IMR-90 (cell line): ENCODE measurements around the gene USP53. TPM values are rescaled to one million over a fixed set of nuclear protein-coding genes. Genes with fewer than 3 reads are reported as not detected.
A peak's percentile ranks its signal among the peaks of the same experiment; 100 is the strongest.

Experiments
- ATAC-seq: fragments of 200-7000 bp; cut with Tn5 transposase; 2 replicates; pipeline ENCODE4 v1.9.1; 2020; ENCODE audit warnings: low read depth, mild to moderate bottlenecking, moderate library complexity
- BruUV-seq: library from RNA; stranded (reverse); fragments of 400-500 nt; replicated peaks from 2 replicates; lab custom pipeline; 2021; lab: Mats Ljungman, UMichigan
- CTCF ChIA-PET: fragments of 300-600 bp; formaldehyde crosslinking; extraction: SDS; loops from one replicate; lab custom pipeline; 2021; ENCODE audit warnings: antibody characterized with exemption; lab: Yijun Ruan, JAX
- POLR2A ChIA-PET: fragments of 300-600 bp; sonication (Branson Sonifier 250); formaldehyde crosslinking; loops from one replicate; lab custom pipeline; 2022; ENCODE audit warnings: antibody characterized with exemption; ENCODE audit not compliant: unreplicated experiment; lab: Charles Lee
- DNase-seq: peaks from one replicate; pipeline ENCODE4 v3.0.0; 2013
- H2AFZ ChIP-seq: replicated peaks from 2 replicates; pipeline ENCODE3; 2013; ENCODE audit warnings: low read length, mild to moderate bottlenecking; ENCODE audit not compliant: poor library complexity
- H2AK5ac ChIP-seq: 2 replicates; pipeline ENCODE4 v1.6.1; 2013; ENCODE audit warnings: low read depth, low read length, inconsistent platforms
- H2AK9ac ChIP-seq: replicated peaks from 2 replicates; pipeline ENCODE3; 2013; ENCODE audit warnings: mild to moderate bottlenecking, low read depth, low read length, moderate library complexity; ENCODE audit not compliant: poor library complexity
- H2BK120ac ChIP-seq: 2 replicates; pipeline ENCODE4 v1.6.1; 2013; ENCODE audit warnings: low read depth, low read length, inconsistent platforms
- H2BK15ac ChIP-seq: 3 replicates; pipeline ENCODE4 v1.6.1; 2013; ENCODE audit warnings: low read depth, low read length, inconsistent platforms
- H2BK20ac ChIP-seq: 2 replicates; pipeline ENCODE4 v1.6.1; 2013; ENCODE audit warnings: low read depth, mild to moderate bottlenecking, inconsistent platforms, low read length, moderate library complexity
- H2BK5ac ChIP-seq: 2 replicates; pipeline ENCODE4 v1.6.1; 2013; ENCODE audit warnings: mild to moderate bottlenecking, low read depth, low read length, inconsistent platforms; ENCODE audit not compliant: poor library complexity, severe bottlenecking
- H3K14ac ChIP-seq: replicated peaks from 2 replicates; pipeline ENCODE4 v1.6.1; 2013; ENCODE audit warnings: low read depth, low read length, inconsistent platforms
- H3K18ac ChIP-seq: 2 replicates; pipeline ENCODE4 v1.6.1; 2013; ENCODE audit warnings: low read depth, low read length, control low read depth
- H3K23ac ChIP-seq: 2 replicates; pipeline ENCODE4 v1.6.1; 2013; ENCODE audit warnings: low read depth, low read length, inconsistent platforms
- H3K27ac ChIP-seq: 2 replicates; pipeline ENCODE4 v1.5.1; 2013; ENCODE audit warnings: mild to moderate bottlenecking, control low read depth, low read length; ENCODE audit not compliant: insufficient read depth
- H3K27me3 ChIP-seq: 2 replicates; pipeline ENCODE4 v1.6.1; 2013; ENCODE audit warnings: low read length; ENCODE audit not compliant: control insufficient read depth, insufficient read depth
- H3K36me3 ChIP-seq: 2 replicates; pipeline ENCODE4 v1.6.1; 2013; ENCODE audit warnings: low read length, mixed read lengths; ENCODE audit not compliant: control insufficient read depth, insufficient read depth
- H3K4ac ChIP-seq: 2 replicates; pipeline ENCODE4 v1.6.1; 2013; ENCODE audit warnings: low read depth, low read length, inconsistent platforms
- H3K4me1 ChIP-seq: 2 replicates; pipeline ENCODE4 v1.6.1; 2013; ENCODE audit warnings: low read length, mixed read lengths; ENCODE audit not compliant: control insufficient read depth, insufficient read depth
- H3K4me2 ChIP-seq: 2 replicates; pipeline ENCODE4 v1.6.1; 2013; ENCODE audit warnings: low read depth, mild to moderate bottlenecking, control low read depth, low read length, moderate library complexity
- H3K4me3 ChIP-seq: 2 replicates; pipeline ENCODE4 v1.5.1; 2013; ENCODE audit warnings: low read depth, mild to moderate bottlenecking, control low read depth, low read length, moderate library complexity; ENCODE audit not compliant: insufficient read depth
- H3K56ac ChIP-seq: 2 replicates; pipeline ENCODE4 v1.6.1; 2013; ENCODE audit warnings: low read length, inconsistent platforms; ENCODE audit not compliant: insufficient read depth; ENCODE audit errors: extremely low read depth
- H3K79me1 ChIP-seq, 2 experiments: 2 replicates each; pipeline ENCODE4 v1.6.1; 2013; ENCODE audit warnings: low read length in 2 of 2, inconsistent platforms in 1 of 2, low read depth in 1 of 2
- H3K9ac ChIP-seq: 2 replicates; pipeline ENCODE4 v1.6.1; 2013; ENCODE audit warnings: low read depth, low read length, control low read depth
- H3K9me1 ChIP-seq: 2 replicates; pipeline ENCODE4 v1.6.1; 2013; ENCODE audit warnings: low read length, inconsistent platforms; ENCODE audit not compliant: insufficient read depth
- H3K9me3 ChIP-seq: 2 replicates; pipeline ENCODE4 v1.6.1; 2013; ENCODE audit warnings: low read length; ENCODE audit not compliant: control insufficient read depth, insufficient read depth
- H4K20me1 ChIP-seq: 2 replicates; pipeline ENCODE4 v1.6.1; 2013; ENCODE audit warnings: low read length, inconsistent platforms; ENCODE audit not compliant: insufficient read depth
- H4K5ac ChIP-seq: 2 replicates; pipeline ENCODE4 v1.6.1; 2013; ENCODE audit warnings: mild to moderate bottlenecking, low read depth, low read length, control low read depth
- H4K8ac ChIP-seq, 2 experiments: 2 replicates each; pipeline ENCODE4 v1.6.1; 2013; ENCODE audit warnings: low read depth in 2 of 2, low read length in 2 of 2, control low read depth in 1 of 2, inconsistent platforms in 1 of 2
- H4K91ac ChIP-seq: 2 replicates; pipeline ENCODE4 v1.6.1; 2013; ENCODE audit warnings: low read depth, low read length, inconsistent platforms; ENCODE audit not compliant: insufficient read depth
- BHLHE40 ChIP-seq: fragments of 150-350 bp; IDR thresholded peaks from 2 replicates; pipeline ENCODE4 v1.6.1; 2016; ENCODE audit warnings: mild to moderate bottlenecking, low read depth, low read length
- CEBPB ChIP-seq: IDR thresholded peaks from 2 replicates; pipeline ENCODE4 v1.6.1; 2012; ENCODE audit warnings: low read depth, low read length, improper control_type of control experiment
- CTCF ChIP-seq: conservative IDR thresholded peaks from 2 replicates; pipeline ENCODE4 v1.5.1; 2012; ENCODE audit warnings: mild to moderate bottlenecking, low read depth, low read length, improper control_type of control experiment
- FOS ChIP-seq: fragments of 150-350 bp; IDR thresholded peaks from 2 replicates; pipeline ENCODE4 v1.6.1; 2016; ENCODE audit warnings: low read depth, low read length
- MAFK ChIP-seq: IDR thresholded peaks from 2 replicates; pipeline ENCODE4 v1.6.1; 2012; ENCODE audit warnings: low read depth, low read length, improper control_type of control experiment
- MAZ ChIP-seq: IDR thresholded peaks from 2 replicates; pipeline ENCODE4 v1.6.1; 2012; ENCODE audit warnings: low read depth, mild to moderate bottlenecking, low read length, improper control_type of control experiment, moderate library complexity, borderline replicate concordance
- MXI1 ChIP-seq: IDR thresholded peaks from 2 replicates; pipeline ENCODE4 v1.6.1; 2012; ENCODE audit warnings: low read depth, mild to moderate bottlenecking, low read length, moderate library complexity, borderline replicate concordance
- NFE2L2 ChIP-seq: fragments of 150-350 bp; IDR thresholded peaks from 2 replicates; pipeline ENCODE4 v1.6.1; 2016; ENCODE audit warnings: low read depth, mild to moderate bottlenecking, low read length
- POLR2A ChIP-seq: IDR thresholded peaks from 2 replicates; pipeline ENCODE4 v1.6.1; 2012; ENCODE audit warnings: mild to moderate bottlenecking, low read depth, low read length
- RAD21 ChIP-seq: IDR thresholded peaks from 2 replicates; pipeline ENCODE4 v1.6.1; 2012; ENCODE audit warnings: low read length, improper control_type of control experiment
- RCOR1 ChIP-seq: IDR thresholded peaks from 2 replicates; pipeline ENCODE4 v1.6.1; 2012; ENCODE audit warnings: mild to moderate bottlenecking, low read length, improper control_type of control experiment; ENCODE audit not compliant: insufficient replicate concordance
- RFX5 ChIP-seq: IDR thresholded peaks from 2 replicates; pipeline ENCODE4 v1.8.0; 2012; ENCODE audit warnings: low read depth, mild to moderate bottlenecking, low read length, moderate library complexity
- SMC3 ChIP-seq: fragments of 150-350 bp; IDR thresholded peaks from 2 replicates; pipeline ENCODE4 v1.6.1; 2016; ENCODE audit warnings: low read depth, mild to moderate bottlenecking, antibody characterized with exemption, low read length, moderate library complexity
- WGBS, 2 experiments: methylation state at CpG; one replicate each; pipeline versions ENCODE4 v1.1.5 to v1.1.7; 2013; ENCODE audit warnings: missing lambda C conversion rate in 2 of 2; ENCODE audit not compliant: insufficient read length in 1 of 2; ENCODE audit errors: extremely low coverage in 2 of 2; 5-methylcytosine and 5-hydroxymethylcytosine counted together
- dilution Hi-C: fragments of 300-500 bp; cut with HindIII; formaldehyde crosslinking; loops from one replicate; pipeline ENCODE4 v1.14.3; 2018; ENCODE audit warnings: low sequenced_read_pairs; ENCODE audit not compliant: unreplicated experiment
- in situ Hi-C: fragments of 300-500 bp; cut with MboI; formaldehyde crosslinking; loops from 3 replicates; pipeline ENCODE4 v1.14.3; 2019; ENCODE audit warnings: low sequenced_read_pairs, inconsistent platforms, mixed read lengths
- intact Hi-C: fragments of 100-400 bp; cut with micrococcal nuclease; formaldehyde crosslinking; loops from 2 replicates; pipeline ENCODE4 v1.10.0; 2022
- polyA plus RNA-seq, 3 experiments: library from polyadenylated mRNA; depleted of rRNA; stranded (reverse); fragments of >200 nt; gene quantifications; 2 replicates each; pipeline ENCODE4 v1.2.3, GENCODE V29; 2012; ENCODE audit warnings: low replicate concordance in 1 of 3
- total RNA-seq: library from RNA; depleted of rRNA; stranded (reverse); fragments of >200 nt; gene quantifications from 2 replicates; pipeline ENCODE4 v1.2.3, GENCODE V29; 2012
- TF ChIP-seq, protein P1 (sequence below): fragments of 150-350 bp; IDR thresholded peaks from 2 replicates; pipeline ENCODE4 v1.6.1; 2017; ENCODE audit warnings: mild to moderate bottlenecking, antibody characterized with exemption, low read length, low read depth

Gene USP53
- total and polyA plus RNA-seq, 2 of the 4 experiments (the other 2 are of a cell fraction) = 11.2 to 24.0 TPM

DNA sequence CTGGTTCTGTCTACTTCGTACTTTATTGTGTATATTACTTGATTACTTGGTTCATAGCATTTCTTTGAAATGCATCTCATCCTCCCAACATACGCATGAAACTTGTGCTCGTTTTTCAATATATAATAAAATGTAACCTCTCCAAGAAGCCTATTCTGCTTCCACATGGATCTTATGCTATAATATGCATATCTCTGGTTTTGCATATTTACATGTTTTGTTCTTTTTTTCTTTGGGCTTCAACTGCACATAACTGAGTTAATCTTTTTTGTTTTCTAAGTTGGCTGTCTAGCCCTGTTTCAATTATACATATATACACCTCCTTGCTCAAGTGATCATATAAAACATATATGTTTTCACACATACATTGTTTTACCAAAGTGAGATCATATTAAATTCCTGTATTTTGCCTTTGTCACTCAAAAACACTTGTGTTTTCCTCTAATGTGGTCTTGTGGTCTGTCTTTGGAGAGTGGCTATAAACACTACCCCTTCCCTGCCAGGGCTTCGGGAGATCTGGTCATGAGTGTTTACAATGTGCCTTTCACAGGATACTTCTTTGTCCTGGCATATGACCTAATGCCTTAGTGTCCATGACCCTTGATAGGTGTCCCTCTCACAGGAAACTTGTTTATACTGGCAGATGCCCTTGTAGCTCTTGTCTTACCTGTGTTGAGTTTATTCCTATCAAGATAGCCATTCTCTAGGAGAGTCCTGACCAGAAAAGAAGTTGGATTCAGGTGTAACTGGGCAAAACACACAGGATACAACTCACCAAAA is 17.6 kb downstream of the USP53 start (continued):
- TF ChIP-seq MAZ = no peak

- POLR2A ChIA-PET = no interaction called here
- no peak overlapping the region for H3K4me3 ChIP-seq
- TF ChIP-seq NFE2L2 (no peak), BHLHE40 (no peak), RCOR1 (no peak), SMC3 (no peak), CEBPB (no peak), RFX5 (no peak), MAFK (no peak), MAZ (no peak), MXI1 (no peak), POLR2A (no peak), FOS (no peak), CTCF (no peak), RAD21 (no peak)
- TF ChIP-seq, protein P1, sequence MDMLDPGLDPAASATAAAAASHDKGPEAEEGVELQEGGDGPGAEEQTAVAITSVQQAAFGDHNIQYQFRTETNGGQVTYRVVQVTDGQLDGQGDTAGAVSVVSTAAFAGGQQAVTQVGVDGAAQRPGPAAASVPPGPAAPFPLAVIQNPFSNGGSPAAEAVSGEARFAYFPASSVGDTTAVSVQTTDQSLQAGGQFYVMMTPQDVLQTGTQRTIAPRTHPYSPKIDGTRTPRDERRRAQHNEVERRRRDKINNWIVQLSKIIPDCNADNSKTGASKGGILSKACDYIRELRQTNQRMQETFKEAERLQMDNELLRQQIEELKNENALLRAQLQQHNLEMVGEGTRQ = no peak
These were observed 19.0 kb downstream of the USP53 start for GRCh38 chr4:119231491-119231890.

More at GRCh38 chr4:119231491-119231890, 19.0 kb downstream of the USP53 start:
- Histone ChIP-seq H3K4me1 (peaks cover 16% of the 10 kb centered on the region), H3K27me3 (no peaks in the 10 kb centered on the region), H2AFZ (no peak overlapping the region), H2BK15ac (no peak overlapping the region), H3K36me3 (peaks cover 14% of the 10 kb centered on the region), H3K27ac (no peak overlapping the region), H3K4me2 (no peak overlapping the region), H2AK5ac (no peak overlapping the region), H2BK5ac (no peak overlapping the region), H3K56ac (no peak overlapping the region), H3K4ac (no peak overlapping the region), H4K8ac (no peak overlapping the region), H2AK9ac (no peak overlapping the region), H3K9ac (no peak overlapping the region), H2BK120ac (no peak overlapping the region; the same call in 1 of the 2 replicates), H3K14ac (no peak overlapping the region), H2BK20ac (no peak overlapping the region), H3K9me1 (peaks cover 8% of the 10 kb centered on the region), H3K18ac (no peak overlapping the region), H3K79me1 (peaks cover 31 to 57% of the 10 kb centered on the region in 2 experiments), H4K91ac (no peak overlapping the region), H3K23ac (no peak overlapping the region), H4K5ac (peak overlapping the region; percentile 65), H4K20me1 (no peaks in the 10 kb centered on the region), H3K9me3 (no peaks in the 10 kb centered on the region)
- BruUV-seq = no TSS peak
- CTCF ChIA-PET = no interaction called here
- ATAC-seq (no peak), DNase-seq (no peak)
- WGBS, 2 experiments = 90% methylated on average over 2 of the region's 3 CpGs; no CpG with 5 or more reads in 1 of the 2 experiments
- intact Hi-C loops (loop anchor here (5.0 kb wide), 1 partner anchor 41 kb away; no protein-coding TSS in a partner anchor), in situ Hi-C loops (no loop called here), dilution Hi-C loops (no loop called here)
